GM23248 (cell line): ENCODE measurements around the gene CCDC160.

ENCODE experiments used
- EZH2 ChIP-seq: fragments of 200-600 bp; sonication (generic); IDR thresholded peaks from 2 replicates; pipeline ENCODE4 v1.6.1; 2018; ENCODE audit warnings: antibody characterized with exemption, mild to moderate bottlenecking; ENCODE audit not compliant: insufficient read depth, poor library complexity, severe bottlenecking
- EZH2phosphoT487 ChIP-seq: fragments of 200-600 bp; sonication (generic); IDR thresholded peaks from 2 replicates; pipeline ENCODE4 v1.6.1; 2018; ENCODE audit warnings: antibody characterized with exemption, moderate library complexity, mild to moderate bottlenecking, low read depth; ENCODE audit not compliant: insufficient read depth

GRCh38 chrX:134255555-134255954 lies 18.6 kb downstream of the CCDC160 start:
- TF ChIP-seq EZH2phosphoT487 (no peak), EZH2 (no peak)
